Superior temporal gyrus (tissue), 1 donor: ENCODE measurements around the gene DPPA3.
"Not testable (repeated sequence)": the region's sequence is repeated elsewhere in the genome, so short reads cannot be mapped to it uniquely, and the experiment has no call there.

ENCODE experiments used
- DNase-seq: peaks from one replicate; pipeline ENCODE4 v3.0.0-alpha.2; 2016; ENCODE audit errors: extremely low spot score

The DPPA3 gene

GRCh38 chr12:7711133-7711532 is at the start of gene DPPA3:
Gene DPPA3 (plus strand): TSS chr12:7711433. CDS start chr12:7711571, 138 bp downstream.
- DNase-seq: no peak

- DNase-seq: no peak
Observed at GRCh38 chr12:7661741-7662140, 49.5 kb upstream of the DPPA3 start.

- no peak for DNase-seq
Observed at GRCh38 chr12:7666595-7666994, 44.6 kb upstream of the DPPA3 start.

- no peak for DNase-seq
Observed at GRCh38 chr12:7667125-7667524, 44.1 kb upstream of the DPPA3 start.

- no peak for DNase-seq
Observed at GRCh38 chr12:7668171-7668570, 43.1 kb upstream of the DPPA3 start.

- not testable (repeated sequence) for DNase-seq
Observed at GRCh38 chr12:7675455-7675854, 35.8 kb upstream of the DPPA3 start.

GRCh38 chr12:7677432-7677888 is 33.8 kb upstream of the DPPA3 start:
- peak; percentile 57 for DNase-seq

GRCh38 chr12:7678744-7679143 is 32.5 kb upstream of the DPPA3 start:
- DNase-seq: no peak

GRCh38 chr12:7679251-7680045 is 31.8 kb upstream of the DPPA3 start:
- DNase-seq: no peak

- no peak for DNase-seq
Observed at GRCh38 chr12:7681535-7681934, 29.7 kb upstream of the DPPA3 start.

- no peak for DNase-seq
Observed at GRCh38 chr12:7693793-7694192, 17.4 kb upstream of the DPPA3 start.

GRCh38 chr12:7694556-7695236 is 16.5 kb upstream of the DPPA3 start:
- no peak for DNase-seq

- DNase-seq: no peak
Observed at GRCh38 chr12:7695237-7695560, 16.0 kb upstream of the DPPA3 start.

- DNase-seq: no peak
Observed at GRCh38 chr12:7695566-7696197, 15.6 kb upstream of the DPPA3 start, which contains the start of gene GDF3. Gene GDF3 (minus strand): TSS chr12:7695775. CDS start chr12:7695728, 47 bp downstream.

- DNase-seq: no peak
Observed at GRCh38 chr12:7705846-7706245, 5.4 kb upstream of the DPPA3 start.

- DNase-seq: no peak
Observed at GRCh38 chr12:7709969-7710675, 1.1 kb upstream of the DPPA3 start.

GRCh38 chr12:7712841-7713442 is 1.7 kb downstream of the DPPA3 start:
- no peak for DNase-seq

- no peak for DNase-seq
Observed at GRCh38 chr12:7716381-7716780, 5.1 kb downstream of the DPPA3 start.

- no peak for DNase-seq
Observed at GRCh38 chr12:7719946-7720730, 8.9 kb downstream of the DPPA3 start.

- DNase-seq: no peak
Observed at GRCh38 chr12:7723926-7724325, 12.7 kb downstream of the DPPA3 start.

- no peak for DNase-seq
Observed at GRCh38 chr12:7729746-7730145, 18.5 kb downstream of the DPPA3 start.
